Measurements from ENCODE around the gene ATP2A1. TPM values are rescaled to one million over a fixed set of nuclear protein-coding genes. Genes with fewer than 3 reads are reported as not detected.

Gene ATP2A1
- total and polyA plus RNA-seq, 2 of the 8 experiments (the other 6 are each of a cell fraction or from before 2014, with no cell fraction given) = 1.7 to 2.4 TPM

DNA sequence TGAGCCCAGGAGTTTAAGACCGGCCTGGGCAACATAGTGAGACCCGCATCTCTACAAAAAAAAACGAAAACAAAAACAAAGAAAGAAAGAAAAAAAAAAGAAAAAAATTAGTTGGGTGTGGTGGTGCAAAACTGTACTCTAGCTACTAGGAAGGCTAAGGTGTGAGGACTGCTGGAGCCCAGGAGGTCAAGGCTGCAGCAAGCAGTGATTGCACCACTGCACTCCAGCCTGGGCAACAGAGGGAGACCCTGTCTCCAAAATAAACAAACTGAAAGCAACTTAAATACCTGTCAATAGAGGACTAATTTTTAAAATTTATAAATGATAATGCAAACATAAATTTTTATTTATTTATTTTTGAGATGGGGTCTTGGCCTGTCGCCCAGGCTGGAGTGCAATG lies 17.3 kb downstream of the ATP2A1 start:
- Histone ChIP-seq H4K20me1 (replicated peaks in 1 of 2; ENCODE audit: control insufficient read depth in 1 of 2, insufficient read depth in 2 of 2, low read length in 2 of 2) (peaks cover 0 to 2% of the 10 kb centered on the region in 2 experiments), H2BK12ac (ENCODE audit: low read depth, low read length) (no peak overlapping the region), H4K5ac (ENCODE audit: insufficient read length, low read depth, low read length) (no peak overlapping the region), H3K23me2 (ENCODE audit: low read depth, low read length) (no peaks in the 10 kb centered on the region), H4K91ac (replicated peaks; ENCODE audit: insufficient read length, low read length) (no peak overlapping the region), H2BK120ac (replicated peaks; ENCODE audit: low read depth, low read length) (no peak overlapping the region), H3K56ac (replicated peaks; ENCODE audit: insufficient read length, low read depth, low read length) (no peak overlapping the region), H2BK15ac (ENCODE audit: low read length) (no peak overlapping the region), H3K9ac (replicated peaks in 1 of 4; ENCODE audit: extremely low read depth in 1 of 4, low read depth in 3 of 4, low read length in 3 of 4) (no peak overlapping the region), H3K18ac (ENCODE audit: extremely low read depth, low read length) (no peak overlapping the region), H3K27ac (ENCODE audit: low read depth, low read length) (no peak overlapping the region), H3K9me3 (ENCODE audit: insufficient read depth in 2 of 2, low read depth in 1 of 2, low read length in 1 of 2) (no peaks in the 10 kb centered on the region), H3K4me3 (ENCODE audit: extremely low read depth in 1 of 4, insufficient read depth in 2 of 4, low read depth in 3 of 4, low read length in 4 of 4) (no peak overlapping the region), H3K14ac (ENCODE audit: insufficient read length) (no peak overlapping the region), H3K4me1 (replicated peaks in 1 of 4; ENCODE audit: control insufficient read depth in 3 of 4, insufficient read depth in 4 of 4, low read length in 3 of 4) (no peaks in the 10 kb centered on the region; a peak in 1 of 7 replicates), H2BK20ac (ENCODE audit: low read length) (no peak overlapping the region), H4K8ac (ENCODE audit: extremely low read depth, insufficient read depth, low read length) (no peak overlapping the region), H3K36me3 (ENCODE audit: control insufficient read depth in 2 of 4, insufficient read depth in 4 of 4, low read length in 3 of 4) (no peaks in the 10 kb centered on the region), H2AFZ (ENCODE audit: low read length) (no peak overlapping the region), H3K4ac (replicated peaks; ENCODE audit: insufficient read length, low read depth, low read length) (no peak overlapping the region), H3K4me2 (ENCODE audit: insufficient read depth in 1 of 2, low read depth in 2 of 2, low read length in 2 of 2) (no peak overlapping the region), H3K79me2 (ENCODE audit: control insufficient read depth in 1 of 2, insufficient read depth in 2 of 2, low read length in 2 of 2) (no peaks in the 10 kb centered on the region), H3K27me3 (replicated peaks in 1 of 4; ENCODE audit: control insufficient read depth in 3 of 4, extremely low read depth in 1 of 4, insufficient read depth in 3 of 4, low read length in 3 of 4) (no peaks in the 10 kb centered on the region), H2AK5ac (ENCODE audit: low read depth, low read length) (no peak overlapping the region), H3K79me1 (ENCODE audit: low read depth, low read length) (no peaks in the 10 kb centered on the region), H3K23ac (ENCODE audit: insufficient read length) (no peak overlapping the region), H2BK5ac (ENCODE audit: low read depth, low read length) (no peak overlapping the region)
- FAIRE-seq (no peak), DNase-seq (ENCODE audit: low read depth in 1 of 2, low spot score in 2 of 2) (no peak)
- ChIA-PET CTCF (ENCODE audit: partially characterized antibody) (interaction anchor here (1.0 to 2.1 kb wide), 2 partner anchors 11 to 19 kb away, joined by 5 to 8 read pairs; no protein-coding TSS in a partner anchor), POLR2A (ENCODE audit: partially characterized antibody) (interaction anchor here (0.6 to 1.5 kb wide), 5 partner anchors 9 to 28 kb away, joined by 3 to 4 read pairs (median 3); no protein-coding TSS in a partner anchor)
- WGBS, 2 experiments (ENCODE audit: extremely low coverage in 1 of 2, insufficient coverage in 1 of 2, insufficient read length in 1 of 2, insufficient replicate concordance in 2 of 2, low coverage in 1 of 2, low lambda C conversion rate in 2 of 2, missing lambda C conversion rate in 1 of 2) = 81% methylated on average over 2 of the region's 4 CpGs; no CpG with 5 or more reads in 1 of the 2 experiments
- TF ChIP-seq SP4 (IDR thresholded peaks at IDR 0.05; ENCODE audit: low read length) (no peak), SAP30 (IDR thresholded peaks at IDR 0.05; ENCODE audit: insufficient read depth, insufficient replicate concordance, low read length) (no peak), YY1 (IDR thresholded peaks at IDR 0.05; ENCODE audit: low read depth, low read length) (no peak), RAD21 (IDR thresholded peaks at IDR 0.05 in 1 of 2, conservative IDR thresholded peaks at IDR 0.05 in 1 of 2; ENCODE audit: low read depth in 2 of 2, low read length in 2 of 2) (no peak), BCL11A (IDR thresholded peaks at IDR 0.05; ENCODE audit: low read depth in 2 of 2, low read length in 2 of 2) (no peak), CEBPB (IDR thresholded peaks at IDR 0.05; ENCODE audit: low read depth, low read length) (no peak), KDM1A (IDR thresholded peaks at IDR 0.05; ENCODE audit: borderline replicate concordance, low read length) (no peak), GTF2F1 (IDR thresholded peaks at IDR 0.05; ENCODE audit: borderline replicate concordance, low read depth, low read length) (no peak), NANOG (IDR thresholded peaks at IDR 0.05; ENCODE audit: insufficient read depth, low read depth, low read length, poor library complexity, severe bottlenecking) (no peak)
- TF ChIP-seq, protein P1, sequence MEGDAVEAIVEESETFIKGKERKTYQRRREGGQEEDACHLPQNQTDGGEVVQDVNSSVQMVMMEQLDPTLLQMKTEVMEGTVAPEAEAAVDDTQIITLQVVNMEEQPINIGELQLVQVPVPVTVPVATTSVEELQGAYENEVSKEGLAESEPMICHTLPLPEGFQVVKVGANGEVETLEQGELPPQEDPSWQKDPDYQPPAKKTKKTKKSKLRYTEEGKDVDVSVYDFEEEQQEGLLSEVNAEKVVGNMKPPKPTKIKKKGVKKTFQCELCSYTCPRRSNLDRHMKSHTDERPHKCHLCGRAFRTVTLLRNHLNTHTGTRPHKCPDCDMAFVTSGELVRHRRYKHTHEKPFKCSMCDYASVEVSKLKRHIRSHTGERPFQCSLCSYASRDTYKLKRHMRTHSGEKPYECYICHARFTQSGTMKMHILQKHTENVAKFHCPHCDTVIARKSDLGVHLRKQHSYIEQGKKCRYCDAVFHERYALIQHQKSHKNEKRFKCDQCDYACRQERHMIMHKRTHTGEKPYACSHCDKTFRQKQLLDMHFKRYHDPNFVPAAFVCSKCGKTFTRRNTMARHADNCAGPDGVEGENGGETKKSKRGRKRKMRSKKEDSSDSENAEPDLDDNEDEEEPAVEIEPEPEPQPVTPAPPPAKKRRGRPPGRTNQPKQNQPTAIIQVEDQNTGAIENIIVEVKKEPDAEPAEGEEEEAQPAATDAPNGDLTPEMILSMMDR (IDR thresholded peaks at IDR 0.05; ENCODE audit: control extremely low read depth in 1 of 3, insufficient read depth in 1 of 3, low read depth in 1 of 3, low read length in 3 of 3) = no peak
- TF ChIP-seq, protein P2, sequence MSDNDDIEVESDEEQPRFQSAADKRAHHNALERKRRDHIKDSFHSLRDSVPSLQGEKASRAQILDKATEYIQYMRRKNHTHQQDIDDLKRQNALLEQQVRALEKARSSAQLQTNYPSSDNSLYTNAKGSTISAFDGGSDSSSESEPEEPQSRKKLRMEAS (IDR thresholded peaks at IDR 0.05) = no peak

Measured in H1 (cell line).